Thyroid gland (tissue), 4 donors: ENCODE data around the gene ACOT8.

ENCODE experiments used
- CTCF ChIP-seq, 6 experiments: fragments of 200-600 bp in 3 of 6; fragments of 450-650 bp in 3 of 6; sonication (generic) in 3 of 6; IDR thresholded peaks; one replicate each; pipeline ENCODE4 v1.5.1; 2016 to 2019; ENCODE audit warnings: antibody characterized with exemption in 6 of 6, mild to moderate bottlenecking in 2 of 6, inconsistent platforms in 1 of 6, moderate library complexity in 1 of 6
- POLR2A ChIP-seq, 2 donors: fragments of 450-650 bp; IDR thresholded peaks; one replicate each; pipeline ENCODE4 v1.6.1; 2017; ENCODE audit warnings: antibody characterized with exemption in 2 of 2, mild to moderate bottlenecking in 2 of 2, moderate library complexity in 1 of 2

DNA sequence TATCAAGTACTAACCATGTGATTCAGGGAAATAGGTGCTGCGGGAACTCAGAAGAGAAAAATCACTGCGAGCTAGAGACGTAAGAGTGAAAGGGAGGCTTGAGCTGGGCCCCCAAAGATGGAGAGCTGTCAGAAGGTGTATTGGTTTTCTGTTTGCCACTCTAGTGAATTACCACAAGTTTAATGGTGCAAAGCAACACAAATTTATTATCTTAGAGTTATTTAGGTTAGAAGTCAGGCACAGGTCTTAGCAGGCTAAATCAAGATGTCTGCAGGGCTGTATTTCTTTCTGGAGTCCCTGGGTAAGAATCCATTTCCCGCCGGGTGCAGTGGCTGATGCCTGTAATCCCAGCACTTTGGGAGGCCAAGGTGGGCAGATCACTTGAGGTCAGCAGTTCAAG is 2.7 kb upstream of the ACOT8 start:
- TF ChIP-seq POLR2A (IDR thresholded peaks at IDR 0.05) = no peak
- no peak for TF ChIP-seq CTCF (IDR thresholded peaks at IDR 0.05)
